DND-41 (cell line): ENCODE results near the gene PLEKHA7.

ENCODE experiments used
- ATAC-seq: fragments of 200-7000 bp; cut with Tn5 transposase; 3 replicates; pipeline ENCODE4 v1.9.1; 2021; ENCODE audit warnings: low read depth; ENCODE audit not compliant: insufficient read depth
- DNase-seq: peaks from one replicate; pipeline ENCODE4 v3.0.0-alpha.2; 2020
- H2AFZ ChIP-seq: 2 replicates; pipeline ENCODE4 v1.6.0; 2012; ENCODE audit warnings: low read depth, low read length
- H3K27ac ChIP-seq: 2 replicates; pipeline ENCODE4 v1.5.1; 2012; ENCODE audit warnings: low read length, inconsistent platforms
- H3K27me3 ChIP-seq: fragments of 200-600 bp; sonication (generic); 2 replicates; pipeline ENCODE4 v1.6.0; 2012; ENCODE audit warnings: low read length, mild to moderate bottlenecking, inconsistent platforms; ENCODE audit not compliant: insufficient read depth, poor library complexity
- H3K36me3 ChIP-seq: 2 replicates; pipeline ENCODE4 v1.5.1; 2012; ENCODE audit warnings: low read length, inconsistent platforms; ENCODE audit not compliant: insufficient read depth
- H3K4me1 ChIP-seq: 2 replicates; pipeline ENCODE4 v1.5.1; 2012; ENCODE audit warnings: mild to moderate bottlenecking, low read length; ENCODE audit not compliant: insufficient read depth
- H3K4me2 ChIP-seq: 2 replicates; pipeline ENCODE4 v1.6.0; 2012; ENCODE audit warnings: mild to moderate bottlenecking, moderate library complexity, low read length, inconsistent platforms; ENCODE audit not compliant: insufficient read depth
- H3K4me3 ChIP-seq, 2 experiments: fragments of 200-600 bp in 1 of 2; shearing (Covaris generic) in 1 of 2; 2 replicates each; pipeline ENCODE4 v1.5.1; 2012 to 2016; ENCODE audit warnings: inconsistent platforms in 2 of 2, low read length in 2 of 2, mild to moderate bottlenecking in 2 of 2, low read depth in 1 of 2, moderate library complexity in 1 of 2
- H3K79me2 ChIP-seq: 2 replicates; pipeline ENCODE4 v1.6.0; 2012; ENCODE audit warnings: low read length, inconsistent platforms; ENCODE audit not compliant: insufficient read depth
- H3K9ac ChIP-seq: 2 replicates; pipeline ENCODE4 v1.6.0; 2012; ENCODE audit warnings: low read depth, mild to moderate bottlenecking, inconsistent platforms, low read length, moderate library complexity
- H3K9me3 ChIP-seq: 2 replicates; pipeline ENCODE4 v1.5.1; 2012; ENCODE audit warnings: low read length, moderate library complexity, mild to moderate bottlenecking, inconsistent platforms; ENCODE audit not compliant: insufficient read depth, severe bottlenecking
- H4K20me1 ChIP-seq: 2 replicates; pipeline ENCODE4 v1.6.0; 2012; ENCODE audit warnings: low read length; ENCODE audit not compliant: insufficient read depth
- EZH2 ChIP-seq: IDR thresholded peaks from 3 replicates; pipeline ENCODE4 v1.6.1; 2012; ENCODE audit warnings: borderline replicate concordance, low read depth, mild to moderate bottlenecking, moderate library complexity, low read length, inconsistent platforms; ENCODE audit not compliant: severe bottlenecking
- TF ChIP-seq, protein P1 (sequence below): IDR thresholded peaks from 2 replicates; pipeline ENCODE4 v1.5.1; 2012; ENCODE audit warnings: borderline replicate concordance, low read length, moderate library complexity, mild to moderate bottlenecking; ENCODE audit not compliant: poor library complexity, severe bottlenecking; ENCODE audit errors: extremely low read depth

Gene PLEKHA7

DNA sequence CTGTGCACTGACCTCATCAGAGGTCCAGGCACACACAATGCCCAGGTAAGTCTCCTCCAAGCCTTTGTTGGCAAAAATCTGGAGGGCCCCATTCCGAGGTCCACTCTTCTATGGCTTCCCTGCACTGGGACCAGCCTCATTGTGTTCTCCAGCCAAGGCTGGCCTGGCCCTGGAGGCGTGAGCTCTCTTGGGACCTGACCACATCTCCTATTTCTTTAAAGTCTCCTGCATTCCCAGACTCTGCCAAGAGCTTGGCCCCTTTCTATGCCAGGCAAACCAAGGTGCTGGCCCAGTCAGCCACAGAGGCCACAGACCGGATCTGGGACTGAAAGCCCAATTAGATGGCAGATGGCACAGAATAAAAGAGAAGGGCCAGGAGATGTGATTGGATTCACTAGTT lies 220.7 kb downstream of the PLEKHA7 start:
- Histone ChIP-seq H3K79me2 (no peaks in the 10 kb centered on the region), H3K27me3 (peaks cover 5% of the 10 kb centered on the region), H3K4me3 (no peak overlapping the region), H3K9me3 (no peaks in the 10 kb centered on the region), H2AFZ (no peak overlapping the region), H3K27ac (no peak overlapping the region), H3K4me2 (no peak overlapping the region), H3K4me1 (peaks cover 6% of the 10 kb centered on the region; the same call in 1 of the 2 replicates), H3K9ac (no peak overlapping the region), H4K20me1 (no peaks in the 10 kb centered on the region), H3K36me3 (no peaks in the 10 kb centered on the region)
- ATAC-seq (no peak), DNase-seq (no peak)
- TF ChIP-seq, protein P1, sequence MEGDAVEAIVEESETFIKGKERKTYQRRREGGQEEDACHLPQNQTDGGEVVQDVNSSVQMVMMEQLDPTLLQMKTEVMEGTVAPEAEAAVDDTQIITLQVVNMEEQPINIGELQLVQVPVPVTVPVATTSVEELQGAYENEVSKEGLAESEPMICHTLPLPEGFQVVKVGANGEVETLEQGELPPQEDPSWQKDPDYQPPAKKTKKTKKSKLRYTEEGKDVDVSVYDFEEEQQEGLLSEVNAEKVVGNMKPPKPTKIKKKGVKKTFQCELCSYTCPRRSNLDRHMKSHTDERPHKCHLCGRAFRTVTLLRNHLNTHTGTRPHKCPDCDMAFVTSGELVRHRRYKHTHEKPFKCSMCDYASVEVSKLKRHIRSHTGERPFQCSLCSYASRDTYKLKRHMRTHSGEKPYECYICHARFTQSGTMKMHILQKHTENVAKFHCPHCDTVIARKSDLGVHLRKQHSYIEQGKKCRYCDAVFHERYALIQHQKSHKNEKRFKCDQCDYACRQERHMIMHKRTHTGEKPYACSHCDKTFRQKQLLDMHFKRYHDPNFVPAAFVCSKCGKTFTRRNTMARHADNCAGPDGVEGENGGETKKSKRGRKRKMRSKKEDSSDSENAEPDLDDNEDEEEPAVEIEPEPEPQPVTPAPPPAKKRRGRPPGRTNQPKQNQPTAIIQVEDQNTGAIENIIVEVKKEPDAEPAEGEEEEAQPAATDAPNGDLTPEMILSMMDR, result no peak
- no peak for TF ChIP-seq EZH2

DNA sequence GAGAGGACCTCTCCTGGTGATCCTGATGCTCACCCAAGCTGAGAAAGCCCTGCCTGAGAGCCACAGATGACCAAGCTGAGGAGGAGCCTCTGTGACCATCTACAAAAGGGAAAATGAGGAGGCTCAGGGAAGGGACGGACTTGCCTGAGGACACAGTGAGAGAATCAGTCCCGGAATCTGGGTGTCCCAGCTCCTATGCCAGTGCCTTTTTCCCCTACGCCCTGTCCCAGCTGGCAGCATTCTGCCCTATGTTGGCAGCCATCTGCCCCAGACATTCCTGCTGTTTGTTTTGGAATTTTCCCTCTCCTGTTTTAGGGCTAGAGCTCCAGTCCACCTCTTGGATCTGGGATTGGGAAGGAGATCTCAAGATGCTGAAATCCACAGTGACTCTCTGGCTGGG lies 221.2 kb downstream of the PLEKHA7 start:
- no peak overlapping the region for H3K27ac ChIP-seq

DNA sequence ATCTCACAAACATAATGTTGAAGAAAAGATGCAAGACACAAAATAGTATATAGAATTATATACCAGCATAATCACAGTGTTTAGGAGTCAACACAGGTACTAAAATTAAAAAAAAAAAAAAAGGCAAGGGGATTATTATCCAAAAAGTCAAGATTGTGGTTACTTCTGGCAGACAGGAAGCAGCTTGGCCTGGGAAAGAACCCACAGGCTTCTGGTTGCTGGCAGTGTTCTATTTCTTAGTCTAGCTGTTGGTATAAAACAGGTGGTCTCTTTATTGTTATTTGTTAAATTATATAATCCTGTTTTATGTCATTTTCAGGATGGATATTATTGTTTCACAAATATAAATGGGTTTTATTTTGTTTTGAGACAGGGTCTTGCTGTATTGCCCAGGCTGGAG lies 221.8 kb downstream of the PLEKHA7 start:
- no peak overlapping the region for H2AFZ ChIP-seq
- no peaks in the 10 kb centered on the region for H3K27me3 ChIP-seq
- no peaks in the 10 kb centered on the region for H3K79me2 ChIP-seq
- peaks cover 6% of the 10 kb centered on the region; the same call in 1 of the 2 replicates for H3K4me1 ChIP-seq
- peak; percentile 62; the same call in 2 of the 3 replicates for ATAC-seq
- no peak overlapping the region for H3K4me2 ChIP-seq
- no peak overlapping the region for H3K4me3 ChIP-seq
- H3K9me3 ChIP-seq, result no peaks in the 10 kb centered on the region
- TF ChIP-seq, protein P1, result no peak
- TF ChIP-seq EZH2, result no peak
- H3K36me3 ChIP-seq, result no peaks in the 10 kb centered on the region
- no peak overlapping the region for H3K27ac ChIP-seq
- peak; percentile 39 for DNase-seq
- H3K9ac ChIP-seq, result no peak overlapping the region
- no peaks in the 10 kb centered on the region for H4K20me1 ChIP-seq

More for the DNA sequence above, 221.2 kb downstream of the PLEKHA7 start:
- no peaks in the 10 kb centered on the region for H3K9me3 ChIP-seq
- no peak for ATAC-seq
- no peak overlapping the region for H3K4me3 ChIP-seq
- no peak overlapping the region for H3K9ac ChIP-seq
- peaks cover 2% of the 10 kb centered on the region for H3K27me3 ChIP-seq
- no peak overlapping the region for H2AFZ ChIP-seq
- no peaks in the 10 kb centered on the region for H4K20me1 ChIP-seq
- TF ChIP-seq, protein P1, result no peak
- no peak for TF ChIP-seq EZH2
- no peaks in the 10 kb centered on the region for H3K36me3 ChIP-seq
- H3K79me2 ChIP-seq, result no peaks in the 10 kb centered on the region
- H3K4me2 ChIP-seq, result no peak overlapping the region
- no peak for DNase-seq
- peaks cover 6% of the 10 kb centered on the region; the same call in 1 of the 2 replicates for H3K4me1 ChIP-seq
